B cell (primary cell): ENCODE data around the gene ACAP1. TPM values are rescaled to one million over a fixed set of nuclear protein-coding genes. Genes with fewer than 3 reads are reported as not detected.

ENCODE experiments used
- ATAC-seq: fragments of 200-7000 bp; cut with Tn5 transposase; one replicate; pipeline ENCODE4 v1.10.0; 2021; ENCODE audit warnings: low read depth, mild to moderate bottlenecking, moderate number of reproducible peaks, moderate library complexity
- CTCF ChIA-PET: fragments of 350-600 bp; sonication (Branson Sonifier 250); formaldehyde crosslinking; loops from one replicate; lab custom pipeline; 2021; ENCODE audit warnings: antibody characterized with exemption, inconsistent platforms; lab: Charles Lee
- POLR2A ChIA-PET: fragments of 350-600 bp; sonication (Branson Sonifier 250); formaldehyde crosslinking; loops from one replicate; lab custom pipeline; 2021; ENCODE audit warnings: antibody characterized with exemption; lab: Charles Lee
- DNase-seq: peaks from one replicate; pipeline ENCODE4 v3.0.0; 2013
- H2AFZ ChIP-seq: 2 replicates; pipeline ENCODE4 v1.6.1; 2012; ENCODE audit warnings: mild to moderate bottlenecking, low read depth, low read length; ENCODE audit not compliant: insufficient read depth, poor library complexity, severe bottlenecking
- H3K27ac ChIP-seq, 2 donors: 1 replicate in 1 of 2; 2 replicates in 1 of 2; pipeline ENCODE4 v1.5.1; 2012 to 2013; ENCODE audit warnings: low read length in 2 of 2, mild to moderate bottlenecking in 2 of 2, moderate library complexity in 1 of 2
- H3K27me3 ChIP-seq, 4 experiments: fragments of 200-600 bp in 1 of 4; sonication (generic) in 1 of 4; replicated peaks in 1 of 4; 1 replicate in 2 of 4; 2 replicates in 2 of 4; pipeline versions ENCODE4 v1.6.1 to v1.7.0; 2013 to 2016; ENCODE audit warnings: low read length in 3 of 4, mild to moderate bottlenecking in 2 of 4, mixed read lengths in 1 of 4, moderate library complexity in 1 of 4; ENCODE audit not compliant: insufficient read depth in 4 of 4, control insufficient read depth in 3 of 4; ENCODE audit errors: control extremely low read depth in 1 of 4
- H3K36me3 ChIP-seq, 2 experiments: replicated peaks in 1 of 2; 1 replicate in 1 of 2; 2 replicates in 1 of 2; pipeline versions ENCODE4 v1.6.1 to v1.7.1; 2013; ENCODE audit warnings: low read length in 1 of 2; ENCODE audit not compliant: insufficient read depth in 2 of 2, control insufficient read depth in 1 of 2; ENCODE audit errors: control extremely low read depth in 1 of 2, extremely low read depth in 1 of 2
- H3K4me1 ChIP-seq, 2 donors: fragments of 200-600 bp in 1 of 2; sonication (generic) in 1 of 2; 1 replicate in 1 of 2; 2 replicates in 1 of 2; pipeline versions ENCODE4 v1.5.1 to v1.6.1; 2013 to 2017; ENCODE audit warnings: low read length in 2 of 2; ENCODE audit not compliant: control insufficient read depth in 2 of 2, insufficient read depth in 2 of 2
- H3K4me2 ChIP-seq: replicated peaks from 2 replicates; pipeline ENCODE3; 2012; ENCODE audit warnings: mild to moderate bottlenecking, low read depth, low read length; ENCODE audit not compliant: poor library complexity, severe bottlenecking
- H3K4me3 ChIP-seq, 5 experiments: fragments of 200-600 bp in 1 of 5; sonication (generic) in 1 of 5; 1 replicate in 3 of 5; 2 replicates in 2 of 5; pipeline versions ENCODE4 v1.5.1 to v1.7.0; 2011 to 2016; ENCODE audit warnings: low read length in 4 of 5, mild to moderate bottlenecking in 4 of 5, low read depth in 2 of 5, control low read depth in 1 of 5, moderate library complexity in 1 of 5; ENCODE audit not compliant: insufficient read depth in 1 of 5; ENCODE audit errors: control extremely low read depth in 1 of 5, extremely low read depth in 1 of 5
- H3K79me2 ChIP-seq: fragments of 200-600 bp; sonication (generic); one replicate; pipeline ENCODE4 v1.6.0; 2016; ENCODE audit warnings: low read length; ENCODE audit not compliant: control insufficient read depth, insufficient read depth
- H3K9ac ChIP-seq: fragments of 200-600 bp; sonication (generic); 2 replicates; pipeline ENCODE4 v1.6.1; 2017; ENCODE audit warnings: mild to moderate bottlenecking, low read length, moderate library complexity
- H3K9me3 ChIP-seq, 3 donors: one replicate each; pipeline versions ENCODE4 v1.6.1 to v1.7.1; 2013; ENCODE audit warnings: low read length in 2 of 3; ENCODE audit not compliant: control insufficient read depth in 2 of 3, insufficient read depth in 1 of 3; ENCODE audit errors: control extremely low read depth in 1 of 3
- H4K20me1 ChIP-seq: 2 replicates; pipeline ENCODE4 v1.6.0; 2012; ENCODE audit warnings: mild to moderate bottlenecking, low read length; ENCODE audit not compliant: insufficient read depth, control insufficient read depth, poor library complexity, severe bottlenecking
- H3K27ac Mint-ChIP-seq: one replicate; pipeline ENCODE4 v1.8.0; 2021; ENCODE audit warnings: mixed read lengths
- H3K27me3 Mint-ChIP-seq: one replicate; pipeline ENCODE4 v1.8.0; 2021; ENCODE audit warnings: mixed read lengths
- H3K4me1 Mint-ChIP-seq: one replicate; pipeline ENCODE4 v1.8.0; 2021; ENCODE audit warnings: mixed read lengths
- H3K4me3 Mint-ChIP-seq: one replicate; pipeline ENCODE4 v1.8.0; 2021; ENCODE audit warnings: mixed read lengths
- H3K9me3 Mint-ChIP-seq: one replicate; pipeline ENCODE4 v1.8.0; 2022; ENCODE audit warnings: mixed read lengths; ENCODE audit not compliant: insufficient read depth
- EZH2 ChIP-seq: IDR thresholded peaks from 2 replicates; pipeline ENCODE4 v1.6.1; 2012; ENCODE audit warnings: borderline replicate concordance, low read depth, mild to moderate bottlenecking, moderate library complexity, low read length; ENCODE audit not compliant: insufficient read depth, poor library complexity, severe bottlenecking
- WGBS: methylation state at CpG from one replicate; pipeline ENCODE4 v1.1.5; 2013; ENCODE audit warnings: missing lambda C conversion rate; ENCODE audit not compliant: insufficient coverage; 5-methylcytosine and 5-hydroxymethylcytosine counted together
- intact Hi-C: fragments of 100-400 bp; cut with micrococcal nuclease; formaldehyde crosslinking; loops from one replicate; pipeline ENCODE4 v1.10.0; 2022
- polyA plus RNA-seq: library from polyadenylated mRNA; depleted of rRNA; stranded (reverse); fragments of >200 nt; gene quantifications from 2 replicates; pipeline ENCODE4 v1.2.3, GENCODE V29; 2012
- total RNA-seq, 2 donors: library from RNA; stranded (reverse); fragments of 120-200 nt in 1 of 2; gene quantifications; 1 replicate in 1 of 2; 2 replicates in 1 of 2; pipeline versions ENCODE4 v1.2.3 to v1.2.4, GENCODE V29; 2013 to 2022
- TF ChIP-seq, protein P1 (sequence below): fragments of 200-600 bp; IDR thresholded peaks from one replicate; pipeline ENCODE4 v1.8.0; 2022; ENCODE audit warnings: antibody characterized with exemption, mild to moderate bottlenecking

The ACAP1 gene
- total and polyA plus RNA-seq, 2 donors (not counting 1 experiment from before 2014, with no cell fraction given): 392 to 412 TPM

DNA sequence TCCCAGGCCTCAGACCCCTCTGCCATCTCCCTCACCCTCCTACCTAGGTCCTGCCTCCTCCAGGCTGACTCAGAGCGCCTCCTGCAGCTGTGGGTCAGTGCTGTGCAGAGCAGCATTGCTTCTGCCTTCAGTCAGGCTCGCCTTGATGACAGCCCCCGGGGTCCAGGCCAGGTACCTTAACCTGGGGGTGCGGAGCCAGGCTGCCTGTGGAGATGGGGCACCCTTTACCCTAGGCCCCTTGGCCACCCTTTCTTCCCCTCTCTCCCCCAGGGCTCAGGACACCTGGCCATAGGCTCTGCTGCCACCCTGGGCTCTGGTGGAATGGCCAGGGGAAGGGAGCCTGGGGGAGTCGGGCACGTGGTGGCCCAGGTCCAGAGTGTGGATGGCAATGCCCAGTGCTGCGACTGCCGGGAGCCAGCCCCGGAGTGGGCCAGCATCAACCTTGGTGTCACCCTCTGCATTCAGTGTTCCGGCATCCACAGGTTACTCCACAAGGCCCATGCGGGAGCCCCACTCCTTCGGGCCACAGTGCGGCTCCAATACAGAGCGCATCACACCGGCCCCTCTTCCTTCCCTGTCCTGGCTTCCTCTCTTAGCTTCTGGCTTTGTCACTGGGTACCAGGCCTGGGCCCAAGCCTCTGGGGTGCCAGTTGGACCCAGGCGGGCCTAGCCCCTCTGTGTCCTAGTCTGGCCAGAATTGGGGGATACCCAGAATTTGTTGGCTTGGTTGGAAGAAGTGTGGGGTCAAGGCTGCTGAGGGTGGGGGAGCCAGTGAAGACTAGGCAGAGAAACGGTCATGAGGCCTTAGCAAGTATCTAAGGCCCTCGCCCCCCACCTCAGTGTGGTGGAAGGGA lies 10.7 kb downstream of the ACAP1 start:
- peaks cover 8 to 66% of the 10 kb centered on the region in 2 experiments for H3K36me3 ChIP-seq
- no peak for TF ChIP-seq EZH2
- TF ChIP-seq, protein P1, sequence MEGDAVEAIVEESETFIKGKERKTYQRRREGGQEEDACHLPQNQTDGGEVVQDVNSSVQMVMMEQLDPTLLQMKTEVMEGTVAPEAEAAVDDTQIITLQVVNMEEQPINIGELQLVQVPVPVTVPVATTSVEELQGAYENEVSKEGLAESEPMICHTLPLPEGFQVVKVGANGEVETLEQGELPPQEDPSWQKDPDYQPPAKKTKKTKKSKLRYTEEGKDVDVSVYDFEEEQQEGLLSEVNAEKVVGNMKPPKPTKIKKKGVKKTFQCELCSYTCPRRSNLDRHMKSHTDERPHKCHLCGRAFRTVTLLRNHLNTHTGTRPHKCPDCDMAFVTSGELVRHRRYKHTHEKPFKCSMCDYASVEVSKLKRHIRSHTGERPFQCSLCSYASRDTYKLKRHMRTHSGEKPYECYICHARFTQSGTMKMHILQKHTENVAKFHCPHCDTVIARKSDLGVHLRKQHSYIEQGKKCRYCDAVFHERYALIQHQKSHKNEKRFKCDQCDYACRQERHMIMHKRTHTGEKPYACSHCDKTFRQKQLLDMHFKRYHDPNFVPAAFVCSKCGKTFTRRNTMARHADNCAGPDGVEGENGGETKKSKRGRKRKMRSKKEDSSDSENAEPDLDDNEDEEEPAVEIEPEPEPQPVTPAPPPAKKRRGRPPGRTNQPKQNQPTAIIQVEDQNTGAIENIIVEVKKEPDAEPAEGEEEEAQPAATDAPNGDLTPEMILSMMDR: no peak
- H3K9ac ChIP-seq: no peak overlapping the region
- peak; percentile 9 for DNase-seq
- peaks cover 18% of the 10 kb centered on the region for H3K79me2 ChIP-seq
- no peaks in the 10 kb centered on the region for H3K9me3 Mint-ChIP-seq
- ChIA-PET CTCF (interaction anchor here (1.0 to 5.8 kb wide), 8 partner anchors 9 to 301 kb away, joined by 3 to 53 read pairs (median 20); partner anchors contain the start of genes ACAP1, SLC2A4 and TMEM95), POLR2A (interaction anchor here (0.7 to 1.7 kb wide), 3 partner anchors 10 to 66 kb away, joined by 3 to 5 read pairs (median 4); partner anchors contain the start of genes ACAP1 and SLC2A4)
- no peaks in the 10 kb centered on the region for H3K27me3 ChIP-seq
- peaks cover 5 to 11% of the 10 kb centered on the region in 2 donors for H3K4me1 ChIP-seq
- H2AFZ ChIP-seq: no peak overlapping the region
- WGBS: 97% methylated on average over 16 of the region's 18 CpGs
- H4K20me1 ChIP-seq: peaks cover 39% of the 10 kb centered on the region
- no peak overlapping the region for H3K4me3 Mint-ChIP-seq
- intact Hi-C loops: loop anchor here (1.0 kb wide), 1 partner anchor 67 kb away; no protein-coding TSS in a partner anchor
- H3K27me3 Mint-ChIP-seq: no peaks in the 10 kb centered on the region
- no peak overlapping the region for H3K4me2 ChIP-seq
- ATAC-seq: no peak
- H3K27ac Mint-ChIP-seq: peak overlapping the region; percentile 11
- no peaks in the 10 kb centered on the region for H3K9me3 ChIP-seq
- H3K27ac ChIP-seq: no peak overlapping the region
- peaks cover 14% of the 10 kb centered on the region for H3K4me1 Mint-ChIP-seq
- H3K4me3 ChIP-seq: no peak overlapping the region
